IMR-90 (cell line): ENCODE data around the gene GNAS. TPM values are rescaled to one million over a fixed set of nuclear protein-coding genes. Genes with fewer than 3 reads are reported as not detected.

ENCODE experiments used
- ATAC-seq: fragments of 200-7000 bp; cut with Tn5 transposase; 2 replicates; pipeline ENCODE4 v1.9.1; 2020; ENCODE audit warnings: low read depth, mild to moderate bottlenecking, moderate library complexity
- BruUV-seq: library from RNA; stranded (reverse); fragments of 400-500 nt; replicated peaks from 2 replicates; lab custom pipeline; 2021; lab: Mats Ljungman, UMichigan
- CTCF ChIA-PET: fragments of 300-600 bp; formaldehyde crosslinking; extraction: SDS; loops from one replicate; lab custom pipeline; 2021; ENCODE audit warnings: antibody characterized with exemption; lab: Yijun Ruan, JAX
- POLR2A ChIA-PET: fragments of 300-600 bp; sonication (Branson Sonifier 250); formaldehyde crosslinking; loops from one replicate; lab custom pipeline; 2022; ENCODE audit warnings: antibody characterized with exemption; ENCODE audit not compliant: unreplicated experiment; lab: Charles Lee
- DNase-seq: peaks from one replicate; pipeline ENCODE4 v3.0.0; 2013
- H2AFZ ChIP-seq: replicated peaks from 2 replicates; pipeline ENCODE3; 2013; ENCODE audit warnings: low read length, mild to moderate bottlenecking; ENCODE audit not compliant: poor library complexity
- H2AK5ac ChIP-seq: 2 replicates; pipeline ENCODE4 v1.6.1; 2013; ENCODE audit warnings: low read depth, low read length, inconsistent platforms
- H2AK9ac ChIP-seq: replicated peaks from 2 replicates; pipeline ENCODE3; 2013; ENCODE audit warnings: mild to moderate bottlenecking, low read depth, low read length, moderate library complexity; ENCODE audit not compliant: poor library complexity
- H2BK120ac ChIP-seq: 2 replicates; pipeline ENCODE4 v1.6.1; 2013; ENCODE audit warnings: low read depth, low read length, inconsistent platforms
- H2BK15ac ChIP-seq: 3 replicates; pipeline ENCODE4 v1.6.1; 2013; ENCODE audit warnings: low read depth, low read length, inconsistent platforms
- H2BK20ac ChIP-seq: 2 replicates; pipeline ENCODE4 v1.6.1; 2013; ENCODE audit warnings: low read depth, mild to moderate bottlenecking, inconsistent platforms, low read length, moderate library complexity
- H2BK5ac ChIP-seq: 2 replicates; pipeline ENCODE4 v1.6.1; 2013; ENCODE audit warnings: mild to moderate bottlenecking, low read depth, low read length, inconsistent platforms; ENCODE audit not compliant: poor library complexity, severe bottlenecking
- H3K14ac ChIP-seq: replicated peaks from 2 replicates; pipeline ENCODE4 v1.6.1; 2013; ENCODE audit warnings: low read depth, low read length, inconsistent platforms
- H3K18ac ChIP-seq: 2 replicates; pipeline ENCODE4 v1.6.1; 2013; ENCODE audit warnings: low read depth, low read length, control low read depth
- H3K23ac ChIP-seq: 2 replicates; pipeline ENCODE4 v1.6.1; 2013; ENCODE audit warnings: low read depth, low read length, inconsistent platforms
- H3K27ac ChIP-seq: 2 replicates; pipeline ENCODE4 v1.5.1; 2013; ENCODE audit warnings: mild to moderate bottlenecking, control low read depth, low read length; ENCODE audit not compliant: insufficient read depth
- H3K27me3 ChIP-seq: 2 replicates; pipeline ENCODE4 v1.6.1; 2013; ENCODE audit warnings: low read length; ENCODE audit not compliant: control insufficient read depth, insufficient read depth
- H3K36me3 ChIP-seq: 2 replicates; pipeline ENCODE4 v1.6.1; 2013; ENCODE audit warnings: low read length, mixed read lengths; ENCODE audit not compliant: control insufficient read depth, insufficient read depth
- H3K4ac ChIP-seq: 2 replicates; pipeline ENCODE4 v1.6.1; 2013; ENCODE audit warnings: low read depth, low read length, inconsistent platforms
- H3K4me1 ChIP-seq: 2 replicates; pipeline ENCODE4 v1.6.1; 2013; ENCODE audit warnings: low read length, mixed read lengths; ENCODE audit not compliant: control insufficient read depth, insufficient read depth
- H3K4me2 ChIP-seq: 2 replicates; pipeline ENCODE4 v1.6.1; 2013; ENCODE audit warnings: low read depth, mild to moderate bottlenecking, control low read depth, low read length, moderate library complexity
- H3K4me3 ChIP-seq: 2 replicates; pipeline ENCODE4 v1.5.1; 2013; ENCODE audit warnings: low read depth, mild to moderate bottlenecking, control low read depth, low read length, moderate library complexity; ENCODE audit not compliant: insufficient read depth
- H3K56ac ChIP-seq: 2 replicates; pipeline ENCODE4 v1.6.1; 2013; ENCODE audit warnings: low read length, inconsistent platforms; ENCODE audit not compliant: insufficient read depth; ENCODE audit errors: extremely low read depth
- H3K79me1 ChIP-seq, 2 experiments: 2 replicates each; pipeline ENCODE4 v1.6.1; 2013; ENCODE audit warnings: low read length in 2 of 2, inconsistent platforms in 1 of 2, low read depth in 1 of 2
- H3K9ac ChIP-seq: 2 replicates; pipeline ENCODE4 v1.6.1; 2013; ENCODE audit warnings: low read depth, low read length, control low read depth
- H3K9me1 ChIP-seq: 2 replicates; pipeline ENCODE4 v1.6.1; 2013; ENCODE audit warnings: low read length, inconsistent platforms; ENCODE audit not compliant: insufficient read depth
- H3K9me3 ChIP-seq: 2 replicates; pipeline ENCODE4 v1.6.1; 2013; ENCODE audit warnings: low read length; ENCODE audit not compliant: control insufficient read depth, insufficient read depth
- H4K20me1 ChIP-seq: 2 replicates; pipeline ENCODE4 v1.6.1; 2013; ENCODE audit warnings: low read length, inconsistent platforms; ENCODE audit not compliant: insufficient read depth
- H4K5ac ChIP-seq: 2 replicates; pipeline ENCODE4 v1.6.1; 2013; ENCODE audit warnings: mild to moderate bottlenecking, low read depth, low read length, control low read depth
- H4K8ac ChIP-seq, 2 experiments: 2 replicates each; pipeline ENCODE4 v1.6.1; 2013; ENCODE audit warnings: low read depth in 2 of 2, low read length in 2 of 2, control low read depth in 1 of 2, inconsistent platforms in 1 of 2
- H4K91ac ChIP-seq: 2 replicates; pipeline ENCODE4 v1.6.1; 2013; ENCODE audit warnings: low read depth, low read length, inconsistent platforms; ENCODE audit not compliant: insufficient read depth
- ELK1 ChIP-seq: fragments of 150-350 bp; IDR thresholded peaks from 2 replicates; pipeline ENCODE4 v1.6.1; 2016; ENCODE audit warnings: low read depth, mild to moderate bottlenecking, low read length, moderate library complexity, borderline replicate concordance
- WGBS, 2 experiments: methylation state at CpG; one replicate each; pipeline versions ENCODE4 v1.1.5 to v1.1.7; 2013; ENCODE audit warnings: missing lambda C conversion rate in 2 of 2; ENCODE audit not compliant: insufficient read length in 1 of 2; ENCODE audit errors: extremely low coverage in 2 of 2; 5-methylcytosine and 5-hydroxymethylcytosine counted together
- dilution Hi-C: fragments of 300-500 bp; cut with HindIII; formaldehyde crosslinking; loops from one replicate; pipeline ENCODE4 v1.14.3; 2018; ENCODE audit warnings: low sequenced_read_pairs; ENCODE audit not compliant: unreplicated experiment
- in situ Hi-C: fragments of 300-500 bp; cut with MboI; formaldehyde crosslinking; loops from 3 replicates; pipeline ENCODE4 v1.14.3; 2019; ENCODE audit warnings: low sequenced_read_pairs, inconsistent platforms, mixed read lengths
- intact Hi-C: fragments of 100-400 bp; cut with micrococcal nuclease; formaldehyde crosslinking; loops from 2 replicates; pipeline ENCODE4 v1.10.0; 2022
- polyA plus RNA-seq, 3 experiments: library from polyadenylated mRNA; depleted of rRNA; stranded (reverse); fragments of >200 nt; gene quantifications; 2 replicates each; pipeline ENCODE4 v1.2.3, GENCODE V29; 2012; ENCODE audit warnings: low replicate concordance in 1 of 3
- total RNA-seq: library from RNA; depleted of rRNA; stranded (reverse); fragments of >200 nt; gene quantifications from 2 replicates; pipeline ENCODE4 v1.2.3, GENCODE V29; 2012

Gene GNAS
- total and polyA plus RNA-seq, 2 of the 4 experiments (the other 2 are of a cell fraction) = 397 to 1,356 TPM

DNA sequence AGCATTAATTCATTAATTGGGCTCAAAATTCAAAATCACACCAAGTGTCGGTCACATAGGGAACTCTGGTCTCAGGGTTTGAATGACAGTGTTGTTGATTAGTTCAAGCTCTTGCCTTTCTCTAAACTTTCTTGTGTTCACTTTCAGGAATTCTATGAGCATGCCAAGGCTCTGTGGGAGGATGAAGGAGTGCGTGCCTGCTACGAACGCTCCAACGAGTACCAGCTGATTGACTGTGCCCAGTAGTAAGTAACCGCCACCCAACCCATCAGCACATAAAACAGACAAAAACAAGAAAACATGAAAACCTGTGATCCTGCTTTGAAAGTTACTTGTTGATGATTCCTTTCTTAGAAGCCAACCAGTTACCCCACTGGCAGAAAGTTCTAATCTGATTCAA, 52.7 kb downstream of the GNAS start:
- H3K4me3 ChIP-seq = no peak overlapping the region
- peaks cover 85% of the 10 kb centered on the region for H4K20me1 ChIP-seq
- H3K79me1 ChIP-seq = peaks cover 32 to 75% of the 10 kb centered on the region in 2 experiments
- H2BK120ac ChIP-seq = no peak overlapping the region
- ChIA-PET CTCF (no interaction called here), POLR2A (no interaction called here)
- H3K4ac ChIP-seq = no peak overlapping the region
- H3K23ac ChIP-seq = no peak overlapping the region
- H3K9me3 ChIP-seq = no peaks in the 10 kb centered on the region
- no peak overlapping the region for H4K91ac ChIP-seq
- H3K36me3 ChIP-seq = peaks cover 48% of the 10 kb centered on the region
- WGBS, 2 experiments = no CpG with 5 or more reads among the region's 6 CpGs
- no peak overlapping the region for H3K9ac ChIP-seq
- BruUV-seq = no TSS peak
- in situ Hi-C loops (loop anchor here (5.0 to 10.0 kb wide), 2 partner anchors 77 to 120 kb away; partner anchors contain the start of gene NELFCD), intact Hi-C loops (loop anchor here (5.0 kb wide), 1 partner anchor 77 kb away; the partner anchor contains the start of gene NELFCD), dilution Hi-C loops (no loop called here)
- H3K14ac ChIP-seq = no peak overlapping the region
- no peak overlapping the region for H3K56ac ChIP-seq
- no peak for TF ChIP-seq ELK1
- H3K4me1 ChIP-seq = peaks cover 14% of the 10 kb centered on the region
- H3K27me3 ChIP-seq = no peaks in the 10 kb centered on the region
- H3K9me1 ChIP-seq = peaks cover 26% of the 10 kb centered on the region
- DNase-seq (no peak), ATAC-seq (no peak)
- H3K18ac ChIP-seq = no peak overlapping the region
- no peak overlapping the region for H2BK5ac ChIP-seq
- no peak overlapping the region for H2BK20ac ChIP-seq
- H4K8ac ChIP-seq = no peak overlapping the region
- H2AK9ac ChIP-seq = peak overlapping the region; percentile 33
- H4K5ac ChIP-seq = no peak overlapping the region
- H3K27ac ChIP-seq = no peak overlapping the region
- H2AK5ac ChIP-seq = no peak overlapping the region; the same call in 1 of the 2 replicates
- H2BK15ac ChIP-seq = no peak overlapping the region
- no peak overlapping the region for H2AFZ ChIP-seq
- no peak overlapping the region for H3K4me2 ChIP-seq
